Psoas muscle (tissue), 8 donors: Measurements from ENCODE around the gene DAPP1. TPM values are rescaled to one million over a fixed set of nuclear protein-coding genes. Genes with fewer than 3 reads are reported as not detected.

Experiments
- ATAC-seq, 4 donors: fragments of 200-7000 bp; cut with Tn5 transposase; one replicate each; pipeline ENCODE4 v1.9.1; 2020; ENCODE audit warnings: moderate library complexity in 3 of 4, mild to moderate bottlenecking in 2 of 4
- DNase-seq, 2 donors: peaks; one replicate each; pipeline ENCODE4 v3.0.0-alpha.2; 2020
- H3K27ac ChIP-seq: fragments of 200-600 bp; one replicate; pipeline ENCODE4 v1.8.0; 2022
- H3K27me3 ChIP-seq, 3 donors: fragments of 200-600 bp in 1 of 3; one replicate each; pipeline versions ENCODE4 v1.6.1 to v1.8.0; 2013 to 2022; ENCODE audit warnings: low read length in 2 of 3, mild to moderate bottlenecking in 2 of 3, moderate library complexity in 1 of 3; ENCODE audit not compliant: insufficient read depth in 3 of 3
- H3K36me3 ChIP-seq, 2 donors: fragments of 200-600 bp in 1 of 2; one replicate each; pipeline versions ENCODE4 v1.6.1 to v1.8.0; 2013 to 2022; ENCODE audit warnings: low read depth in 1 of 2, mild to moderate bottlenecking in 1 of 2, moderate library complexity in 1 of 2; ENCODE audit not compliant: insufficient read depth in 1 of 2
- H3K4me1 ChIP-seq: fragments of 200-600 bp; one replicate; pipeline ENCODE4 v1.8.0; 2022
- H3K4me3 ChIP-seq: fragments of 200-600 bp; one replicate; pipeline ENCODE4 v1.8.0; 2022; ENCODE audit warnings: mild to moderate bottlenecking
- H3K9me3 ChIP-seq: fragments of 200-600 bp; one replicate; pipeline ENCODE4 v1.8.0; 2022
- WGBS, 3 donors: extraction: QIAGEN DNeasy Blood & Tissue Kit; methylation state at CpG; one replicate each; pipeline versions ENCODE4 v1.1.6 to v1.1.7; 2013; 5-methylcytosine and 5-hydroxymethylcytosine counted together
- intact Hi-C, 2 donors: fragments of 100-400 bp; cut with DNase I; formaldehyde crosslinking; loops; one replicate each; pipeline versions ENCODE4 v1.11.0 to v1.14.2; 2022
- polyA plus RNA-seq, 3 donors: library from polyadenylated mRNA; stranded (reverse); fragments of 200-250 nt; gene quantifications; one replicate each; pipeline ENCODE4 v1.2.3, GENCODE V29; 2013
- total RNA-seq, 4 donors: library from RNA; stranded (reverse); fragmentation: NEBNext Ultra II Directional in 2 of 4; extraction: Animal tissue kit (Norgen Biotek cat#: 25700) in 2 of 4; gene quantifications; one replicate each; pipeline versions ENCODE4 v1.2.1 to v1.2.4, GENCODE V29; 2021 to 2023
- TF ChIP-seq, protein P1 (sequence below): fragments of 200-600 bp; IDR thresholded peaks from one replicate; pipeline ENCODE4 v1.8.0; 2022; ENCODE audit warnings: antibody characterized with exemption
- donor health status: healthy with polysubstance abuse.
- donor health status: DM: no; HTN: no; CAD: no; lungs with moderate emphysema.
- donor health status: Bipolar disorder and iron deficiency.
- donor health status: healthy.
- donor health status: DM: yes; HTN: yes; CAD: no.
- donor health status: DM: no; HTN: no; CAD: no.
- donor health status: DM: no; HTN: no; CAD: no.
- donor health status: DM: yes; HTN: yes; CAD: no.

The DAPP1 gene
- total and polyA plus RNA-seq, 7 donors, result 0.06 to 1.3 (median 0.52) TPM

GRCh38 chr4:99852199-99852749, 35.6 kb downstream of the DAPP1 start:
- no peaks in the 10 kb centered on the region for H3K36me3 ChIP-seq
- no peak overlapping the region for H3K4me3 ChIP-seq
- 86 to 91% (median 88%) methylated on average over 3 of the region's 3 CpGs for WGBS, 3 donors
- no peaks in the 10 kb centered on the region for H3K4me1 ChIP-seq
- no peaks in the 10 kb centered on the region for H3K9me3 ChIP-seq
- H3K27ac ChIP-seq, result no peak overlapping the region
- intact Hi-C loops, result no loop called here
- TF ChIP-seq, protein P1, sequence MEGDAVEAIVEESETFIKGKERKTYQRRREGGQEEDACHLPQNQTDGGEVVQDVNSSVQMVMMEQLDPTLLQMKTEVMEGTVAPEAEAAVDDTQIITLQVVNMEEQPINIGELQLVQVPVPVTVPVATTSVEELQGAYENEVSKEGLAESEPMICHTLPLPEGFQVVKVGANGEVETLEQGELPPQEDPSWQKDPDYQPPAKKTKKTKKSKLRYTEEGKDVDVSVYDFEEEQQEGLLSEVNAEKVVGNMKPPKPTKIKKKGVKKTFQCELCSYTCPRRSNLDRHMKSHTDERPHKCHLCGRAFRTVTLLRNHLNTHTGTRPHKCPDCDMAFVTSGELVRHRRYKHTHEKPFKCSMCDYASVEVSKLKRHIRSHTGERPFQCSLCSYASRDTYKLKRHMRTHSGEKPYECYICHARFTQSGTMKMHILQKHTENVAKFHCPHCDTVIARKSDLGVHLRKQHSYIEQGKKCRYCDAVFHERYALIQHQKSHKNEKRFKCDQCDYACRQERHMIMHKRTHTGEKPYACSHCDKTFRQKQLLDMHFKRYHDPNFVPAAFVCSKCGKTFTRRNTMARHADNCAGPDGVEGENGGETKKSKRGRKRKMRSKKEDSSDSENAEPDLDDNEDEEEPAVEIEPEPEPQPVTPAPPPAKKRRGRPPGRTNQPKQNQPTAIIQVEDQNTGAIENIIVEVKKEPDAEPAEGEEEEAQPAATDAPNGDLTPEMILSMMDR, result no peak
- ATAC-seq, result no peak
- DNase-seq, result no peak
- no peaks in the 10 kb centered on the region for H3K27me3 ChIP-seq

DNA sequence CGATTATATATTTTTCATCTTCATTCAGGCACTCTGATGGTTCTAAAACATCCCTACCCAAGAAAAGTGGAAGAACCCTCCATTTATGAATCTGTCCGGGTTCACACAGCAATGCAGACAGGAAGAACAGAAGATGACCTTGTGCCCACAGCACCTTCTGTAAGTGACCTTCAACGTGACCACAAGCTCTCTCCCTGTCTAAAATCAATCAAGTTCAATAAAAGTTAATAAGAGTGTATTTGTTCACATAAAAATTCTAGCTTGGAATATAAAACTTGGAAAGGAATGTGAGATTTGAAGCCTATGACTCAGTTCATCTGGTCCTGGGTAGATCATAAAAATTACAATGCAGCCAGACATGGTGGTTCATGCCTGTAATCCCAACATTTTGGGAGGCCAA, 36.6 kb downstream of the DAPP1 start:
- Histone ChIP-seq H3K27ac (no peak overlapping the region), H3K4me3 (no peak overlapping the region), H3K4me1 (no peaks in the 10 kb centered on the region), H3K27me3 (no peaks in the 10 kb centered on the region), H3K9me3 (no peaks in the 10 kb centered on the region), H3K36me3 (no peaks in the 10 kb centered on the region)
- WGBS, 3 donors, result 81 to 91% (median 82%) methylated on average over 3 of the region's 3 CpGs
- TF ChIP-seq, protein P1, result no peak
- ATAC-seq (no peak), DNase-seq (no peak)
- intact Hi-C loops, result no loop called here

GRCh38 chr4:99853999-99854398, 37.4 kb downstream of the DAPP1 start:
- no peaks in the 10 kb centered on the region for H3K27me3 ChIP-seq
- no peaks in the 10 kb centered on the region for H3K9me3 ChIP-seq
- DNase-seq (no peak), ATAC-seq (no peak)
- H3K27ac ChIP-seq, result no peak overlapping the region
- no peaks in the 10 kb centered on the region for H3K36me3 ChIP-seq
- no peak overlapping the region for H3K4me3 ChIP-seq
- WGBS, 3 donors, result 51 to 67% (median 53%) methylated on average over 1 of the region's 1 CpG
- H3K4me1 ChIP-seq, result no peaks in the 10 kb centered on the region
- TF ChIP-seq, protein P1, result no peak
- intact Hi-C loops, result no loop called here

GRCh38 chr4:99855678-99856077, 39.1 kb downstream of the DAPP1 start:
- no peaks in the 10 kb centered on the region for H3K36me3 ChIP-seq
- intact Hi-C loops, result no loop called here
- H3K4me1 ChIP-seq, result no peaks in the 10 kb centered on the region
- DNase-seq (no peak), ATAC-seq (no peak)
- no peak overlapping the region for H3K4me3 ChIP-seq
- H3K27ac ChIP-seq, result no peak overlapping the region
- 81 to 85% (median 85%) methylated on average over 1 of the region's 1 CpG for WGBS, 3 donors
- no peaks in the 10 kb centered on the region for H3K9me3 ChIP-seq
- TF ChIP-seq, protein P1, result no peak
- H3K27me3 ChIP-seq, result no peaks in the 10 kb centered on the region

- Histone ChIP-seq H3K27me3 (no peaks in the 10 kb centered on the region), H3K36me3 (no peaks in the 10 kb centered on the region), H3K4me3 (no peak overlapping the region), H3K27ac (no peak overlapping the region), H3K4me1 (no peaks in the 10 kb centered on the region), H3K9me3 (no peaks in the 10 kb centered on the region)
- DNase-seq, result no peak
- TF ChIP-seq, protein P1, result no peak
- WGBS, 3 donors, result 44 to 54% (median 51%) methylated on average over 1 of the region's 1 CpG
- intact Hi-C loops, result no loop called here
- ATAC-seq, result peak in 1 of 4 donors; percentile 35
Observed at GRCh38 chr4:99856166-99856565, 39.5 kb downstream of the DAPP1 start.
